Measurements from ENCODE around the gene IFNAR1.
A peak's percentile ranks its signal among the peaks of the same experiment; 100 is the strongest.
"Not testable (repeated sequence)": the region's sequence is repeated elsewhere in the genome, so short reads cannot be mapped to it uniquely, and the experiment has no call there.

IFNAR1 gene

DNA sequence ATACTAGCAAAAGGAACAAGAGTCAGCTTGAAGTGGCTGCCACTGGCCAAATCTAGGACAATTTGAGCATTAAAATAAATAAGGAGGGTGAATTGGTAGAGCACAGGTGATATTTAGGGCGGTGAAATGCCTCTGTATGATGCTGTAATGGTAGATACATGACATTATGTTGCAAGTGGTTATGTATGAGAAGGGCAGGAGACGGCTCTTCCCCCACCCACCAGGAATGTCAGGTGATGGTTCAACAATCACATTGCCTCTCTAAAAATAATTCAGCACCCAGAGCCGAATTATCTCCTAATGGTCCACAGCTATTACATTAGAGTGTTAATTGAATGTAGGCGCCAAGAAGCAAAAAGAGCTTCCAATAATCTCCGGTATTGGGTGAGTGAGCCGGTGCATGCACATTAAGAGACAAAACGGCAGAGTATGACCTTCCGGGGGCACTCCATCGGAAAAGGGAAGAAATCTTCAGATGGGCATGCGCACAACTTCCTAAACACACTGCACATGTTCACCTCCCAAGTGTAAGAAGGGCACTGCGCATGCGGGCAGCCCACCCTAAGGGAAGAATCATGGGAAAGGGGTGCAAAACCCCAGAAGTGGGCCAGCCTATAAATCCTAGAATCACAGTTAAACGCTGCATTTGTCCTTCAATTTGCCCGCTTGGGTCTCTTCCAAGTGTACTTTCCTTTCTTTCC, 6.8 kb upstream of the IFNAR1 start:
- no peaks in the 10 kb centered on the region for H3K27me3 ChIP-seq (ENCODE audit: insufficient read depth, poor library complexity, severe bottlenecking)
- no peaks in the 10 kb centered on the region for H3K4me1 ChIP-seq (ENCODE audit: insufficient read depth, poor library complexity, severe bottlenecking)
- H3K27ac ChIP-seq (ENCODE audit: poor library complexity, severe bottlenecking), result no peak overlapping the region
- H3K4me3 ChIP-seq (ENCODE audit: severe bottlenecking), result no peak overlapping the region
- TF ChIP-seq, protein P1, sequence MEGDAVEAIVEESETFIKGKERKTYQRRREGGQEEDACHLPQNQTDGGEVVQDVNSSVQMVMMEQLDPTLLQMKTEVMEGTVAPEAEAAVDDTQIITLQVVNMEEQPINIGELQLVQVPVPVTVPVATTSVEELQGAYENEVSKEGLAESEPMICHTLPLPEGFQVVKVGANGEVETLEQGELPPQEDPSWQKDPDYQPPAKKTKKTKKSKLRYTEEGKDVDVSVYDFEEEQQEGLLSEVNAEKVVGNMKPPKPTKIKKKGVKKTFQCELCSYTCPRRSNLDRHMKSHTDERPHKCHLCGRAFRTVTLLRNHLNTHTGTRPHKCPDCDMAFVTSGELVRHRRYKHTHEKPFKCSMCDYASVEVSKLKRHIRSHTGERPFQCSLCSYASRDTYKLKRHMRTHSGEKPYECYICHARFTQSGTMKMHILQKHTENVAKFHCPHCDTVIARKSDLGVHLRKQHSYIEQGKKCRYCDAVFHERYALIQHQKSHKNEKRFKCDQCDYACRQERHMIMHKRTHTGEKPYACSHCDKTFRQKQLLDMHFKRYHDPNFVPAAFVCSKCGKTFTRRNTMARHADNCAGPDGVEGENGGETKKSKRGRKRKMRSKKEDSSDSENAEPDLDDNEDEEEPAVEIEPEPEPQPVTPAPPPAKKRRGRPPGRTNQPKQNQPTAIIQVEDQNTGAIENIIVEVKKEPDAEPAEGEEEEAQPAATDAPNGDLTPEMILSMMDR (IDR thresholded peaks at IDR 0.05; ENCODE audit: poor library complexity, severe bottlenecking), result no peak
- H3K36me3 ChIP-seq (ENCODE audit: low read depth), result no peaks in the 10 kb centered on the region
- ATAC-seq (ENCODE audit: low read depth), result no peak
- no peak for DNase-seq (ENCODE audit: low spot score)
- H3K9me3 ChIP-seq (ENCODE audit: severe bottlenecking), result no peaks in the 10 kb centered on the region

DNA sequence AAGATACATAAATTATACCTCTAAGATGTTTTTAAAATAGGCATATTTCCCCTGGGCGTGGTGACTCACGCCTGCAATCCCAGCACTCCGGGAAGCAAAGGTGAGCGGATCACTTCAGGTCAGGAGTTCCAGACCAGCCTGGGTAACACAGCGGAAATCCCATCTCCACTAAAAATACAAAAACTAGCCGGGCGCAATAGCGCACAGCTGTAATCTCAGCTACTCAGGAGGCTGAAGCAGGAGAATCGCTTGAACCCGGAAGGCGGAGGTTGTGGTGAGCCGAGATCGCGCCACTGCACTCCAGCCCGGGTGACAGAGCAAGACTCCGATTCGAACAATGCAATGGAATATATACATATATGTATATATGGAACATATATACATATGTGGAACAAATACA, 3.8 kb upstream of the IFNAR1 start:
- not testable (repeated sequence) for H3K4me1 ChIP-seq (ENCODE audit: insufficient read depth, poor library complexity, severe bottlenecking); H3K9me3 ChIP-seq (ENCODE audit: severe bottlenecking); H3K27me3 ChIP-seq (ENCODE audit: insufficient read depth, poor library complexity, severe bottlenecking); H3K4me3 ChIP-seq (ENCODE audit: severe bottlenecking); DNase-seq (ENCODE audit: low spot score); H3K27ac ChIP-seq (ENCODE audit: poor library complexity, severe bottlenecking); H3K36me3 ChIP-seq (ENCODE audit: low read depth); ATAC-seq (ENCODE audit: low read depth)

DNA sequence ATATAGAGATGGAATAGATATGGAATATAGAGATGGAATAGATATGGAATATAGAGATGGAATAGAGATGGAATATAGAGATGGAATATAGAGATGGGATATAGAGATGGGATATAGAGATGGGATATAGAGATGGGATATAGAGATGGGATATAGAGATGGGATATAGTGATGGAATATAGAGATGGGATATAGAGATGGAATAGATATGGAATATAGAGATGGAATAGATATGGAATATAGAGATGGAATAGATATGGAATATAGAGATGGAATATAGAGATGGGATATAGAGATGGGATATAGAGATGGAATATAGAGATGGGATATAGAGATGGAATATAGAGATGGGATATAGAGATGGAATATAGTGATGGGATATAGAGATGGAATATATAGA, 1.2 kb upstream of the IFNAR1 start:
- H3K27ac ChIP-seq (ENCODE audit: poor library complexity, severe bottlenecking); ATAC-seq (ENCODE audit: low read depth); H3K4me1 ChIP-seq (ENCODE audit: insufficient read depth, poor library complexity, severe bottlenecking); H3K27me3 ChIP-seq (ENCODE audit: insufficient read depth, poor library complexity, severe bottlenecking); H3K4me3 ChIP-seq (ENCODE audit: severe bottlenecking); H3K36me3 ChIP-seq (ENCODE audit: low read depth); DNase-seq (ENCODE audit: low spot score); H3K9me3 ChIP-seq (ENCODE audit: severe bottlenecking): not testable (repeated sequence)

DNA sequence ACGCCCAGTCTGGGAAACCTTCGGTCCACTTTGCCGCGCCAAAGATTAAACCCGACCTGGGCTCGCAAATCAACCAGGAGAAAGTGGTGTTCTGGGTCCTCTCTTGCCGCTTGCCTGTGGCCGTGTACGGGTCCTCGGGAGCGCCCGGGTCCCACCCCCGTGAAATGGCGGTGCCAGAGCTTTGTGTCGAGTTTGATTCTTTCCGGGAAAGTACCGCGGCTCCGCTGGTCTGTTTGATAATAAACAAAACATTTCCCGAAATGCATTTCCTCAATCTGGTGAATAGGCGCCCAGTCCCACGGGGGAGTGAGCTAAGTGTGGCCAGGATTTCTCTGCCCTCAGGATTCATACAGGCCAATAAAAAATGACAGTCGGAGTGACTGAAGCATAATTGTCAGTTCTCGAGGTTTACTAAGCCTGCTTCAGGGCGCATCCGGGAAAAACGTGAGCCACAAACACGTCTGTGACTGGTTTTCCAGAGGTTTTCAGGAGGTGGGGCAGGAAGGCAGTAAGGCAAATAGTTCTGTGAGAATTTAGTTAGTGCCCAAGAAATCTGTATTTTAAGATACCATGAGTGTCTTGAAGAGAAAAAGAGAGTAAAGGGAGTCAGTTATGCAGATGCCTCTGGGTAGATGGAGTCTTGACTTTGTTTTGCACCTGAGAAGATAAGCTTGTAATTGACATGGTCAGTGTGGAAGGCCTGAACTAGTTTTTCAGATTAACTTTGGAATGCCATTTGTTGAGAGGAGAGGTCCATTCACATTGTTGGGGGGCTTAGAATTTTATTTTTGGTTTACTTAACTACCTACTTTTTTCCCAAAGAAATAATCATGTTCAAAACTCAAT, 675 bp downstream of the IFNAR1 start:
- Histone ChIP-seq H3K9me3 (ENCODE audit: severe bottlenecking) (no peaks in the 10 kb centered on the region), H3K4me3 (ENCODE audit: severe bottlenecking) (peak overlapping the region; percentile 91), H3K4me1 (ENCODE audit: insufficient read depth, poor library complexity, severe bottlenecking) (no peaks in the 10 kb centered on the region), H3K27me3 (ENCODE audit: insufficient read depth, poor library complexity, severe bottlenecking) (no peaks in the 10 kb centered on the region), H3K27ac (ENCODE audit: poor library complexity, severe bottlenecking) (peak overlapping the region; percentile 63), H3K36me3 (ENCODE audit: low read depth) (no peaks in the 10 kb centered on the region)
- TF ChIP-seq, protein P1 (IDR thresholded peaks at IDR 0.05; ENCODE audit: poor library complexity, severe bottlenecking), result no peak
- DNase-seq (ENCODE audit: low spot score) (peak; percentile 56), ATAC-seq (ENCODE audit: low read depth) (peak; percentile 48)

DNA sequence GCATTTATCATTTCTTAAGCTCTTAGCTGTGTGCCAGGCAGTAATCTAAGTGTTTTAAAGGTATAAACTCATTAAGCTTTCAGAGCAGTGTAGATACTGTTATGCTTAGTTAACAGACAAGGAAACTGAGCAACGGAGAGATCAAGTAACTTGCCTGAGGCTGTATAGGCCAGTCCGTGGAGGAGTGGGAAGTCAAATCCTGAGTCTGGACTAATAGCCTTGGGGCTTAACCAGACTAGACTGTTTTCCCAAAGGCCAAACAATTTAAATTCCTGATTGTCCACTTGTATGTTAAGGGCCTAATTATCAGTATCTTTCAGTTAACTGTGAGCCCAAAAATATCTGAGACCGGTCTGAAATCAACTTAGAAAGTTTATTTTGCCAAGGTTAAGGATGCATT, 2.6 kb downstream of the IFNAR1 start:
- ATAC-seq (ENCODE audit: low read depth) (no peak), DNase-seq (ENCODE audit: low spot score) (no peak)
- Histone ChIP-seq H3K4me3 (ENCODE audit: severe bottlenecking) (no peak overlapping the region), H3K4me1 (ENCODE audit: insufficient read depth, poor library complexity, severe bottlenecking) (no peaks in the 10 kb centered on the region), H3K27me3 (ENCODE audit: insufficient read depth, poor library complexity, severe bottlenecking) (no peaks in the 10 kb centered on the region), H3K36me3 (ENCODE audit: low read depth) (peaks cover 7% of the 10 kb centered on the region; the same call in 1 of the 2 replicates), H3K27ac (ENCODE audit: poor library complexity, severe bottlenecking) (no peak overlapping the region), H3K9me3 (ENCODE audit: severe bottlenecking) (peaks cover 6% of the 10 kb centered on the region)
- TF ChIP-seq, protein P1 (IDR thresholded peaks at IDR 0.05; ENCODE audit: poor library complexity, severe bottlenecking), result no peak
